SK-N-SH treated with all-trans-retinoic acid at 6 μM for 48 hours (cell line): ENCODE data around the gene SH2B3.

Experiments used
- ATAC-seq: fragments of 200-7000 bp; cut with Tn5 transposase; 3 replicates; pipeline ENCODE4 v1.9.1; 2020; ENCODE audit warnings: mild to moderate bottlenecking, moderate library complexity
- ARNTL ChIP-seq: fragments of 450-650 bp; formaldehyde crosslinking; IDR thresholded peaks from 2 replicates; pipeline ENCODE4 v1.5.0; 2020; ENCODE audit warnings: low read depth, mild to moderate bottlenecking, moderate library complexity, borderline replicate concordance
- BACH2 ChIP-seq: fragments of 250-450 bp; sonication (Bioruptor Pico); IDR thresholded peaks from 2 replicates; pipeline ENCODE4 v1.9.0; 2021; ENCODE audit warnings: mild to moderate bottlenecking, borderline replicate concordance
- CREB5 ChIP-seq: fragments of 250-450 bp; sonication (Bioruptor Pico); IDR thresholded peaks from 2 replicates; pipeline ENCODE4 v1.5.1; 2020; ENCODE audit warnings: low read depth, mild to moderate bottlenecking, moderate library complexity
- CSDC2 ChIP-seq: fragments of 250-450 bp; sonication (Bioruptor Pico); IDR thresholded peaks from 2 replicates; pipeline ENCODE4 v1.5.0; 2020; ENCODE audit warnings: mild to moderate bottlenecking, moderate library complexity
- ESRRG ChIP-seq: fragments of 250-450 bp; sonication (Bioruptor Pico); IDR thresholded peaks from 2 replicates; pipeline ENCODE4 v1.6.1; 2021; ENCODE audit warnings: mild to moderate bottlenecking
- GLIS3 ChIP-seq: fragments of 250-450 bp; sonication (Bioruptor Pico); IDR thresholded peaks from 2 replicates; pipeline ENCODE4 v1.5.0; 2020; ENCODE audit warnings: mild to moderate bottlenecking, moderate library complexity
- ISL1 ChIP-seq: fragments of 250-450 bp; sonication (Bioruptor Pico); IDR thresholded peaks from 2 replicates; pipeline ENCODE4 v2.1.2; 2022; ENCODE audit warnings: mild to moderate bottlenecking, moderate library complexity
- OSR1 ChIP-seq: fragments of 250-450 bp; sonication (Bioruptor Pico); IDR thresholded peaks from 2 replicates; pipeline ENCODE4 v1.8.0; 2022; ENCODE audit warnings: moderate library complexity, mild to moderate bottlenecking, inconsistent platforms
- PATZ1 ChIP-seq: fragments of 250-450 bp; sonication (Bioruptor Pico); IDR thresholded peaks from 2 replicates; pipeline ENCODE4 v1.8.0; 2020; ENCODE audit warnings: mild to moderate bottlenecking, moderate library complexity, borderline replicate concordance
- PPARA ChIP-seq: fragments of 250-450 bp; sonication (Bioruptor Pico); IDR thresholded peaks from 2 replicates; pipeline ENCODE4 v1.5.0; 2020; ENCODE audit warnings: mild to moderate bottlenecking, borderline replicate concordance
- RARB ChIP-seq: fragments of 250-450 bp; sonication (Bioruptor Pico); IDR thresholded peaks from 2 replicates; pipeline ENCODE4 v1.8.0; 2021; ENCODE audit warnings: mild to moderate bottlenecking, moderate library complexity
- SNAI2 ChIP-seq: fragments of 250-450 bp; sonication (Bioruptor Pico); IDR thresholded peaks from 2 replicates; pipeline ENCODE4 v1.5.0; 2020; ENCODE audit warnings: mild to moderate bottlenecking, moderate library complexity
- TCF4 ChIP-seq: fragments of 250-450 bp; sonication (Bioruptor Pico); IDR thresholded peaks from 2 replicates; pipeline ENCODE4 v1.8.0; 2021; ENCODE audit warnings: mild to moderate bottlenecking, moderate library complexity, borderline replicate concordance
- TOX ChIP-seq: fragments of 250-450 bp; sonication (Bioruptor Pico); IDR thresholded peaks from 2 replicates; pipeline ENCODE4 v1.8.0; 2021; ENCODE audit warnings: mild to moderate bottlenecking, moderate library complexity, borderline replicate concordance
- TSHZ2 ChIP-seq: fragments of 250-450 bp; sonication (Bioruptor Pico); IDR thresholded peaks from 2 replicates; pipeline ENCODE4 v1.5.0; 2020; ENCODE audit warnings: mild to moderate bottlenecking, moderate library complexity
- ZC3H10 ChIP-seq: fragments of 250-450 bp; sonication (Bioruptor Pico); IDR thresholded peaks from 2 replicates; pipeline ENCODE4 v1.5.1; 2021; ENCODE audit warnings: mild to moderate bottlenecking, moderate library complexity
- ZFP3 ChIP-seq: fragments of 250-450 bp; sonication (Bioruptor Pico); IDR thresholded peaks from 2 replicates; pipeline ENCODE4 v1.5.0; 2020; ENCODE audit warnings: mild to moderate bottlenecking, moderate library complexity
- ZFP30 ChIP-seq: fragments of 450-650 bp; formaldehyde crosslinking; IDR thresholded peaks from 2 replicates; pipeline ENCODE4 v1.5.0; 2022; ENCODE audit warnings: mild to moderate bottlenecking, moderate library complexity
- ZNF565 ChIP-seq: fragments of 450-650 bp; formaldehyde crosslinking; conservative IDR thresholded peaks from 2 replicates; pipeline ENCODE4 v1.5.0; 2020; ENCODE audit warnings: low read depth, mild to moderate bottlenecking, moderate library complexity
- ZNF70 ChIP-seq: fragments of 450-650 bp; formaldehyde crosslinking; IDR thresholded peaks from 2 replicates; pipeline ENCODE4 v1.5.0; 2020; ENCODE audit warnings: mild to moderate bottlenecking, moderate library complexity
- ZNF8 ChIP-seq: fragments of 450-650 bp; formaldehyde crosslinking; IDR thresholded peaks from 2 replicates; pipeline ENCODE4 v1.5.0; 2020; ENCODE audit warnings: mild to moderate bottlenecking, moderate library complexity
- TF ChIP-seq, protein P1 (sequence below): fragments of 250-450 bp; sonication (Bioruptor Pico); IDR thresholded peaks from 2 replicates; pipeline ENCODE4 v1.8.0; 2021; ENCODE audit warnings: low read depth, mild to moderate bottlenecking, moderate library complexity, borderline replicate concordance
- TF ChIP-seq, protein P2 (sequence below): fragments of 250-450 bp; sonication (Bioruptor Pico); IDR thresholded peaks from 2 replicates; pipeline ENCODE4 v1.5.1; 2021; ENCODE audit warnings: mild to moderate bottlenecking, moderate library complexity

SH2B3 gene

GRCh38 chr12:111390910-111391309, 14.8 kb upstream of the SH2B3 start:
- no peak for TF ChIP-seq ZNF8
- TF ChIP-seq OSR1 = no peak
- TF ChIP-seq ZFP3 = no peak
- TF ChIP-seq ZFP30 = no peak
- no peak for TF ChIP-seq GLIS3
- no peak for TF ChIP-seq ARNTL
- no peak for TF ChIP-seq TCF4 (CRISPR knock-in tag)
- no peak for TF ChIP-seq ZNF70
- no peak for TF ChIP-seq ZC3H10
- TF ChIP-seq TOX (CRISPR knock-in tag) = no peak
- TF ChIP-seq PATZ1 (CRISPR knock-in tag) = no peak
- no peak for TF ChIP-seq ZNF565
- TF ChIP-seq, protein P1, sequence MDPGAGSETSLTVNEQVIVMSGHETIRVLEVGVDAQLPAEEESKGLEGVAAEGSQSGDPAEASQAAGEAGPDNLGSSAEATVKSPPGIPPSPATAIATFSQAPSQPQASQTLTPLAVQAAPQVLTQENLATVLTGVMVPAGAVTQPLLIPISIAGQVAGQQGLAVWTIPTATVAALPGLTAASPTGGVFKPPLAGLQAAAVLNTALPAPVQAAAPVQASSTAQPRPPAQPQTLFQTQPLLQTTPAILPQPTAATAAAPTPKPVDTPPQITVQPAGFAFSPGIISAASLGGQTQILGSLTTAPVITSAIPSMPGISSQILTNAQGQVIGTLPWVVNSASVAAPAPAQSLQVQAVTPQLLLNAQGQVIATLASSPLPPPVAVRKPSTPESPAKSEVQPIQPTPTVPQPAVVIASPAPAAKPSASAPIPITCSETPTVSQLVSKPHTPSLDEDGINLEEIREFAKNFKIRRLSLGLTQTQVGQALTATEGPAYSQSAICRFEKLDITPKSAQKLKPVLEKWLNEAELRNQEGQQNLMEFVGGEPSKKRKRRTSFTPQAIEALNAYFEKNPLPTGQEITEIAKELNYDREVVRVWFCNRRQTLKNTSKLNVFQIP (CRISPR knock-in tag) = no peak
- TF ChIP-seq SNAI2 (CRISPR knock-in tag) = no peak
- TF ChIP-seq ISL1 (CRISPR knock-in tag) = no peak
- no peak for ATAC-seq

DNA sequence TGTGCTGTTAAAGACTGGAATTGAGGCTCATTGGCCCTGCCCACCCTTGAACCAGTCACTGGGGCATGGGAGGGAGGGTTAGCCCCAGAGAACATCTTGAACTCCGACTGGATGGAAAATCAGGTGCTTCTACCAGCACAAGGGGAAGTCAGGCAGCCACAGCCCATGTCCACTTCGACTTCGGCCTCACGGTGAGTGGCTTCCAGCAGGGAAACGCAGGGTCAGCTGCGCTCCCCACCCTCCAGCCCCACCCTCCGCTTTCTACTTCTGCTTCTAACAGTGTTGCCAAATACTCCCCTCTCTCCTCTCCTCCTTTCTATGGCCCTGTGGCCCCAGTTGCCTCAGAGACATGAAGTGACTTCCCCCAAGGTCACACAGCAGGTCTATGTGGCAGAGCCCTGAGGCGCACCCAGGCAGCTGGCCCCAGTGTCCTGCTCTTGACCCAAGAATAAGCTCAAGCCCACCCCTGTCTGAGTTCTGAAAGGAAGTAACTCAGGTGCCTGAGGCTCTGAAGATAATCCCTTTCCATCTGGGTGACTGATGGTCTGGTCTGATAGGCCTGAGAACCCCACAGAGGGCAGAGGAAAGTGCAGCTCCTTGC, 11.9 kb upstream of the SH2B3 start:
- ATAC-seq = no peak
- no peak for TF ChIP-seq TCF4 (CRISPR knock-in tag)
- no peak for TF ChIP-seq ESRRG (CRISPR knock-in tag)
- TF ChIP-seq CREB5 (CRISPR knock-in tag) = no peak
- TF ChIP-seq ARNTL = no peak
- no peak for TF ChIP-seq PATZ1 (CRISPR knock-in tag)
- TF ChIP-seq, protein P1 (CRISPR knock-in tag) = no peak
- TF ChIP-seq, protein P2, sequence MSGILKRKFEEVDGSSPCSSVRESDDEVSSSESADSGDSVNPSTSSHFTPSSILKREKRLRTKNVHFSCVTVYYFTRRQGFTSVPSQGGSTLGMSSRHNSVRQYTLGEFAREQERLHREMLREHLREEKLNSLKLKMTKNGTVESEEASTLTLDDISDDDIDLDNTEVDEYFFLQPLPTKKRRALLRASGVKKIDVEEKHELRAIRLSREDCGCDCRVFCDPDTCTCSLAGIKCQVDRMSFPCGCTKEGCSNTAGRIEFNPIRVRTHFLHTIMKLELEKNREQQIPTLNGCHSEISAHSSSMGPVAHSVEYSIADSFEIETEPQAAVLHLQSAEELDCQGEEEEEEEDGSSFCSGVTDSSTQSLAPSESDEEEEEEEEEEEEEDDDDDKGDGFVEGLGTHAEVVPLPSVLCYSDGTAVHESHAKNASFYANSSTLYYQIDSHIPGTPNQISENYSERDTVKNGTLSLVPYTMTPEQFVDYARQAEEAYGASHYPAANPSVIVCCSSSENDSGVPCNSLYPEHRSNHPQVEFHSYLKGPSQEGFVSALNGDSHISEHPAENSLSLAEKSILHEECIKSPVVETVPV (CRISPR knock-in tag) = no peak
- TF ChIP-seq RARB (CRISPR knock-in tag) = no peak
- no peak for TF ChIP-seq BACH2 (CRISPR knock-in tag)
- TF ChIP-seq ZFP30 = no peak
- TF ChIP-seq GLIS3 = no peak
- no peak for TF ChIP-seq TSHZ2 (CRISPR knock-in tag)
- TF ChIP-seq CSDC2 (CRISPR knock-in tag) = no peak
- no peak for TF ChIP-seq PPARA
- TF ChIP-seq TOX (CRISPR knock-in tag) = no peak
- no peak for TF ChIP-seq ZC3H10
